Epithelial cell of esophagus (primary cell): Measurements from ENCODE around the gene VPS50.

ENCODE experiments used
- DNase-seq: peaks from one replicate; pipeline ENCODE4 v3.0.0; 2010; ENCODE audit warnings: low read depth
- H3K4me3 ChIP-seq: 2 replicates; pipeline ENCODE4 v1.5.1; 2011; ENCODE audit warnings: mild to moderate bottlenecking, low read length, control low read depth
- TF ChIP-seq, protein P1 (sequence below): IDR thresholded peaks from 2 replicates; pipeline ENCODE4 v1.5.1; 2011; ENCODE audit warnings: low read depth, mild to moderate bottlenecking, low read length, control low read depth, inconsistent platforms; ENCODE audit not compliant: insufficient read depth; ENCODE audit errors: missing control alignments

Gene VPS50

DNA sequence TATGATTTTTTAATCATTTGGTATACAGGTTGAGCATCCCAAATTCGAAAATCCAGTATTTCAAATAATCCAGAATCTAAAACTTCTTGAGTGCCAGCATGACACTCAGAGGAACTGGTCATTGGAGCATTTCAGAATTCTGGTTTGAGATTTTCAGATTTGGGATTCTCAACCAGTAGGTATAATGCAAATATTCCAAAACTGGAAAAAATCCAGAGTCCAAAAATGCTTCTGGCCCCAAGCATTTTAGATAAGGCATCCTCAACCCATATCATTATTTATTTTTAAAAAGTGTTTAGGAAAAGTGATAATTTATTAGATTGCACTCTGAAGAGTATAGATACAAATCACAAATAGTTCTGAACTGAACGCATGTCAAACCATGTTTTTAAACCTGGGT is 120.7 kb downstream of the VPS50 start:
- no peak overlapping the region for H3K4me3 ChIP-seq
- TF ChIP-seq, protein P1, sequence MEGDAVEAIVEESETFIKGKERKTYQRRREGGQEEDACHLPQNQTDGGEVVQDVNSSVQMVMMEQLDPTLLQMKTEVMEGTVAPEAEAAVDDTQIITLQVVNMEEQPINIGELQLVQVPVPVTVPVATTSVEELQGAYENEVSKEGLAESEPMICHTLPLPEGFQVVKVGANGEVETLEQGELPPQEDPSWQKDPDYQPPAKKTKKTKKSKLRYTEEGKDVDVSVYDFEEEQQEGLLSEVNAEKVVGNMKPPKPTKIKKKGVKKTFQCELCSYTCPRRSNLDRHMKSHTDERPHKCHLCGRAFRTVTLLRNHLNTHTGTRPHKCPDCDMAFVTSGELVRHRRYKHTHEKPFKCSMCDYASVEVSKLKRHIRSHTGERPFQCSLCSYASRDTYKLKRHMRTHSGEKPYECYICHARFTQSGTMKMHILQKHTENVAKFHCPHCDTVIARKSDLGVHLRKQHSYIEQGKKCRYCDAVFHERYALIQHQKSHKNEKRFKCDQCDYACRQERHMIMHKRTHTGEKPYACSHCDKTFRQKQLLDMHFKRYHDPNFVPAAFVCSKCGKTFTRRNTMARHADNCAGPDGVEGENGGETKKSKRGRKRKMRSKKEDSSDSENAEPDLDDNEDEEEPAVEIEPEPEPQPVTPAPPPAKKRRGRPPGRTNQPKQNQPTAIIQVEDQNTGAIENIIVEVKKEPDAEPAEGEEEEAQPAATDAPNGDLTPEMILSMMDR, result no peak
- no peak for DNase-seq

DNA sequence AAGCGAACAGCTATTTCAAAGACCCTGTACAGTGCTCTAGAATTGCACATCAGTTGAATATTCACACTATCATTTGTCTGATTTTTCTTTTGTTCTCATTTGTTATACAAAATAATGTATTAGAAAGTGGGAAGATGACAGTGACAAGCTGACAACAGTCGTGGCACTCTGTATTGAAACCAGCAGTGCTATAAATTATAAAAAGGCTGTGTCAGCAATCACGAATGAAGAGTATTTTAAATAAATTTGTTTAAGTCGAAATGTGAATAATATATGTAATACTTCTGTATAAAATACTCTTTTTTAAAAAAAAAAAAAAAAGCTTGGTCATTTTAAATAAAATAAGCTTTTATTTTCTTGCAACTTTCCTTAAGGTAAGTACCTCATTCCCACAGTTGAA is 122.6 kb downstream of the VPS50 start:
- no peak for DNase-seq
- TF ChIP-seq, protein P1, result no peak
- no peak overlapping the region for H3K4me3 ChIP-seq

DNA sequence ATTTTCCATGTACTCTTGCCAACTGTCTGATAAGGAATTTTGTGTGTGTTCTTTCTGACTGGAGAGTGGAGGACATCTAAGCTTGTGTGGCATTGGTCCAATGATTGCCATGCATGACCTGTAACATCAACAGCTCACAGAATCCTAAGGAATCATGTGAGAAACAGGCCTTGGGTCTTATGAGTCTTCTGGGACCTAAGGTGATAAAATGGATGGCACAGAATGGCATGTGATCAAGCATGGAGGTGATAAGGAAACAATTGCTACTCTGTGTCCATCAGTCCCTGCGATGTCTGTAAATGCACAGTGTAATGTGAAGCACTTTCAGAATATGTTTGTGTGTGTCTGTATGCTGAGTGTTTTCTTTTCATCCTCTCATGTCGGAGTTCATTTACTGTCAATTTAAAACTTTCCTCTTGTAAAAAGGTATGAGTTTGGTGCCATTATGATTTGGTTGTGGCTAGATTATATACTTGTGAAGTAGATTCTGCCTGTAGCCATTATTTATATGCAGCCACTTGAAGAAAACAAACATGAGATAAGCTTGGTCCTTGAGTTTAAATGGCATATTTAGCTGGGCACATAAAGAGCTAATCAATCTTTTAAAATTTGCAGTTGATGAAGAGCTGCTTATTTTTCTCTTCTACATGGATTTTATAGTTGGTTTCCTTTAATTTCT is 127.5 kb downstream of the VPS50 start:
- DNase-seq, result no peak
- TF ChIP-seq, protein P1, result no peak
- no peak overlapping the region for H3K4me3 ChIP-seq

DNA sequence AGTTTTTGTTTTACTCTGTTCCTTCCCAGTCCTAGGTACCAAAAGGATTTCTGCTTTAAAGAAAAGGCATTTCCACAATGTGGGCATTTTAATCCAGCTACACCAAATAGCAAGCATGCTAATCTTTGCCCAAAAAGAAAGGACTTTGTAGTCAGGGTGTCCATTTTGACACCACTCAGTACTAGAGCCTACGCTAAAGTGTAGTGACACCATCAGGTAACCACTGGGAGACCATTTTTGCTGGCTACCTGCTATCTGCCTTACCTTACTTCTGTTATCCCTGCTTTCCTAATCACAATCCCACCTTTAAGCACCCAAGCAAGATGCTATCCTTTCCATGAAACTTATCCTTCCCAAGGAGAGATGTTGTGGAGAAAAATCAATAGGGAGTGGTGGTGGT is 129.7 kb downstream of the VPS50 start:
- no peak for DNase-seq
- H3K4me3 ChIP-seq, result no peak overlapping the region
- TF ChIP-seq, protein P1, result no peak

DNA sequence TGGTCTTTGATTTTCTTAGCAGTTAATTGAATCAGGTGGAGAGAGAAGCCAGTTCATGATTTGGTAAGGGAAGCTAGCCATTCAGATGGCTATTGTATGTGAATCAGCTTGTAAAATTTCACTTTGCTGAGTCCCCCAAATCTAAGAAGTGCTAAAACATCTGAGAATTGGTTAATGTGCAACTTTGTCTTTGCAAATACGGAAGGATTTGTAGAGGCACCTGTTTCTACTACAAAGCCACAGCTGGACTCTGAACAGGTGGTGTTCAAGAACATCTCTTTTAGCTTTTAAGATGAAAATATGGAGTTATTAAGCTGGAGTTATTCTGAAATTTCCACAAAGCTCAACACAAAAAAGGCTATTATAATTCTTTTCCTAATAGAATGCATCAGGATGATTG is 132.6 kb downstream of the VPS50 start:
- TF ChIP-seq, protein P1, result no peak
- DNase-seq, result no peak
- no peak overlapping the region for H3K4me3 ChIP-seq

DNA sequence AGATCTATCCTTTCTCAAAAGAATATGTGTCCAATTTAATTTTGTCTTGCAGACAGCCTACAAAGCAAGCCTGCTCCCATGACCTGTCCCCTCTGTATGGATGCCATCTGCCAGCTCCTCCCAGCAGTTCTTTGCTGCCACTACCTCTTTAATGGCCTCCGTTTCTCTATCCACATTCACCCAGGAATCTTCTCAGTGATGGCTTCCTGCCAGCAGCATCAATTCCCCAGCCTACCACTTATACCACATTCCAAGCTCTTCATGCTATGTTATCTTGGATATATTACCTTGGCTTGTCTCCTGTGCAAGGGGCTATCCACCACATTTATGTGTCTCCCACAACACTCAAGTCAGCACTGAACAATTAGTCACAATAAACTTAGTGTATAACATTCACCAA is 133.2 kb downstream of the VPS50 start:
- TF ChIP-seq, protein P1, result no peak
- H3K4me3 ChIP-seq, result no peak overlapping the region
- no peak for DNase-seq

DNA sequence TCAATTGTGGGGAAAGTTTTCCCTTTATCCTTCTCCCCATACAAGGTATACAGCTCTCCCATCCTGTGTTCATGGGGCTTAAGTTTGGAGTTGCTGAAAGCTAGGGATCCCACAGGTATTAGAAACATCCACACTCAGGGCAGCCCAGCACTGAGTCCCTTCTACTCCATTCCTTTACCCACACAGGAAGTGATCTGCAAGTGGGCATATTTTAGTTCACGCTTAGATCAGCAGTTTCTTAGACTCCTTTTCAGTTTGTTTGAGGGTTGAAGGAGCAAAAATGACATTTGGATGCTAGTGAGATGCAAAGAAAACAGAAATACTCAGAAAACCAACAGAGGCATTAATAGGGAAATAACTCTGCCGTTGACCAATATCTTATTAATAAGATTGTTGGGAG is 134.7 kb downstream of the VPS50 start:
- TF ChIP-seq, protein P1, result no peak
- no peak for DNase-seq
- no peak overlapping the region for H3K4me3 ChIP-seq
